HCT116 (cell line): ENCODE results near the gene GNB4. TPM values are rescaled to one million over a fixed set of nuclear protein-coding genes. Genes with fewer than 3 reads are reported as not detected.
A peak's percentile ranks its signal among the peaks of the same experiment; 100 is the strongest.

Source experiments
- ATAC-seq: fragments of 200-7000 bp; cut with Tn5 transposase; 2 replicates; pipeline ENCODE4 v1.9.1; 2020; ENCODE audit warnings: mild to moderate bottlenecking, moderate library complexity
- BruUV-seq: library from RNA; stranded (reverse); fragments of 400-500 nt; replicated peaks from 2 replicates; lab custom pipeline; 2021; lab: Mats Ljungman, UMichigan
- CTCF ChIA-PET: fragments of 300-600 bp; sonication (Branson Sonifier 250); formaldehyde crosslinking; loops from one replicate; lab custom pipeline; 2021; ENCODE audit warnings: antibody characterized with exemption; lab: Charles Lee
- POLR2A ChIA-PET: fragments of 300-600, 350-600 bp; sonication (Branson Sonifier 250); formaldehyde crosslinking; loops from one replicate; lab custom pipeline; 2021; ENCODE audit warnings: antibody characterized with exemption; lab: Charles Lee
- RAD21 ChIA-PET, 2 experiments: fragments of 300-600 bp; sonication (Branson Sonifier 250); formaldehyde crosslinking; loops; one replicate each; lab custom pipeline; 2023; ENCODE audit warnings: low total read pairs in 2 of 2; ENCODE audit not compliant: uncharacterized antibody in 2 of 2, unreplicated experiment in 2 of 2, low non-redundant PET in 1 of 2; lab: Charles Lee
- DNase-seq: peaks from one replicate; pipeline ENCODE4 v3.0.0-alpha.2; 2010; ENCODE audit warnings: low read depth, low spot score
- H2AFZ ChIP-seq: fragments of 200-600 bp; shearing (Covaris generic), sonication (generic); 2 replicates; pipeline ENCODE4 v1.6.1; 2017; ENCODE audit warnings: low read depth, mixed run types, mixed read lengths, antibody characterized with exemption, low read length; ENCODE audit not compliant: poor library complexity, severe bottlenecking
- H3K27ac ChIP-seq: 2 replicates; pipeline ENCODE4 v1.5.1; 2012; ENCODE audit warnings: low read depth, low read length
- H3K27me3 ChIP-seq: fragments of 200-600 bp; sonication (generic); 2 replicates; pipeline ENCODE4 v1.6.1; 2016; ENCODE audit warnings: mixed run types, low read length, mixed read lengths; ENCODE audit not compliant: insufficient read depth
- H3K36me3 ChIP-seq, 2 experiments: fragments of 200-500 bp in 1 of 2; fragments of 200-600 bp in 1 of 2; sonication (Bioruptor generic) in 1 of 2; sonication (generic) in 1 of 2; 2 replicates each; pipeline versions ENCODE4 v1.5.1 to v1.6.1; 2014 to 2016; ENCODE audit warnings: low read length in 2 of 2, inconsistent platforms in 1 of 2, mixed read lengths in 1 of 2, mixed run types in 1 of 2; ENCODE audit not compliant: insufficient read depth in 2 of 2, control insufficient read depth in 1 of 2
- H3K4me1 ChIP-seq, 2 experiments: fragments of 200-600 bp in 1 of 2; sonication (generic) in 1 of 2; 2 replicates each; pipeline versions ENCODE4 v1.5.1 to v1.6.1; 2012 to 2017; ENCODE audit warnings: low read length in 2 of 2, inconsistent platforms in 1 of 2, mild to moderate bottlenecking in 1 of 2, mixed read lengths in 1 of 2, mixed run types in 1 of 2, moderate library complexity in 1 of 2; ENCODE audit not compliant: insufficient read depth in 2 of 2, control insufficient read depth in 1 of 2
- H3K4me2 ChIP-seq: fragments of 200-600 bp; sonication (generic); 2 replicates; pipeline ENCODE4 v1.6.1; 2017; ENCODE audit warnings: mixed run types, low read length, mixed read lengths
- H3K4me3 ChIP-seq, 2 experiments: fragments of 200-600 bp in 1 of 2; sonication (generic) in 1 of 2; replicated peaks in 1 of 2; 2 replicates each; pipeline ENCODE4 v1.5.1; 2011 to 2016; ENCODE audit warnings: low read length in 2 of 2, control low read depth in 1 of 2, low read depth in 1 of 2, mild to moderate bottlenecking in 1 of 2, mixed read lengths in 1 of 2, mixed run types in 1 of 2
- H3K79me2 ChIP-seq: fragments of 200-600 bp; sonication (generic); 2 replicates; pipeline ENCODE4 v1.6.1; 2017; ENCODE audit warnings: mild to moderate bottlenecking, mixed run types, low read length, moderate library complexity, mixed read lengths; ENCODE audit not compliant: insufficient read depth
- H3K9ac ChIP-seq: fragments of 200-600 bp; sonication (generic); 2 replicates; pipeline ENCODE4 v1.6.1; 2016; ENCODE audit warnings: low read length, mixed read lengths
- H3K9me2 ChIP-seq: fragments of 200-600 bp; sonication (generic), shearing (Covaris generic); 2 replicates; pipeline ENCODE4 v1.6.1; 2017; ENCODE audit warnings: mixed run types, mild to moderate bottlenecking, moderate library complexity; ENCODE audit not compliant: insufficient read depth
- H3K9me3 ChIP-seq, 2 experiments: fragments of 200-500 bp in 1 of 2; fragments of 200-600 bp in 1 of 2; sonication (Bioruptor generic) in 1 of 2; sonication (generic) in 1 of 2; 2 replicates each; pipeline ENCODE4 v1.6.1; 2014 to 2017; ENCODE audit warnings: low read length in 2 of 2, mixed read lengths in 2 of 2, inconsistent platforms in 1 of 2, low read depth in 1 of 2, mild to moderate bottlenecking in 1 of 2, mixed run types in 1 of 2, moderate library complexity in 1 of 2; ENCODE audit not compliant: control insufficient read depth in 1 of 2, insufficient read depth in 1 of 2
- H4K20me1 ChIP-seq: fragments of 200-600 bp; sonication (generic), shearing (Covaris generic); 2 replicates; pipeline ENCODE4 v1.6.1; 2017; ENCODE audit warnings: mixed run types, mild to moderate bottlenecking, moderate library complexity; ENCODE audit not compliant: insufficient read depth
- CEBPB ChIP-seq: IDR thresholded peaks from 2 replicates; pipeline ENCODE4 v1.6.1; 2012; ENCODE audit warnings: low read depth
- EGR1 ChIP-seq: IDR thresholded peaks from 2 replicates; pipeline ENCODE4 v1.6.1; 2012; ENCODE audit warnings: low read depth
- ELF1 ChIP-seq: IDR thresholded peaks from 2 replicates; pipeline ENCODE4 v1.6.1; 2012; ENCODE audit warnings: low read depth, borderline replicate concordance
- JUND ChIP-seq: IDR thresholded peaks from 2 replicates; pipeline ENCODE4 v1.6.1; 2012
- POLR2A ChIP-seq: IDR thresholded peaks from 2 replicates; pipeline ENCODE4 v1.7.0; 2011; ENCODE audit warnings: borderline replicate concordance; ENCODE audit not compliant: insufficient read depth, insufficient read length; ENCODE audit errors: extremely low read depth
- POLR2AphosphoS5 ChIP-seq: IDR thresholded peaks from 2 replicates; pipeline ENCODE4 v1.6.1; 2011; ENCODE audit warnings: mild to moderate bottlenecking, low read depth, low read length, moderate library complexity
- SIN3A ChIP-seq: IDR thresholded peaks from 2 replicates; pipeline ENCODE4 v1.6.1; 2012; ENCODE audit warnings: low read depth
- SP1 ChIP-seq: IDR thresholded peaks from 2 replicates; pipeline ENCODE4 v1.6.1; 2012; ENCODE audit warnings: low read depth
- SRF ChIP-seq: IDR thresholded peaks from 2 replicates; pipeline ENCODE4 v1.6.1; 2012; ENCODE audit warnings: low read depth
- YY1 ChIP-seq: IDR thresholded peaks from 2 replicates; pipeline ENCODE4 v1.6.1; 2011; ENCODE audit warnings: low read length, low read depth, moderate library complexity, mild to moderate bottlenecking; ENCODE audit not compliant: insufficient replicate concordance; ENCODE audit errors: extremely low read depth
- ZFX ChIP-seq: fragments of 450-650 bp; IDR thresholded peaks from 2 replicates; pipeline ENCODE4 v1.6.1; 2017
- intact Hi-C: fragments of 100-400 bp; cut with micrococcal nuclease; formaldehyde crosslinking; loops from 2 replicates; pipeline ENCODE4 v1.10.0; 2022
- total RNA-seq: library from RNA; stranded (reverse); gene quantifications from one replicate; pipeline ENCODE4 v1.2.1, GENCODE V29; 2021; ENCODE audit not compliant: unreplicated experiment
- TF ChIP-seq, protein P1 (sequence below): IDR thresholded peaks from 2 replicates; pipeline ENCODE4 v1.6.1; 2012
- TF ChIP-seq, protein P2 (sequence below): IDR thresholded peaks from 2 replicates; pipeline ENCODE4 v1.6.1; 2012

Gene GNB4
- total RNA-seq, 1 experiment from 2014 or later: 0.10 TPM

DNA sequence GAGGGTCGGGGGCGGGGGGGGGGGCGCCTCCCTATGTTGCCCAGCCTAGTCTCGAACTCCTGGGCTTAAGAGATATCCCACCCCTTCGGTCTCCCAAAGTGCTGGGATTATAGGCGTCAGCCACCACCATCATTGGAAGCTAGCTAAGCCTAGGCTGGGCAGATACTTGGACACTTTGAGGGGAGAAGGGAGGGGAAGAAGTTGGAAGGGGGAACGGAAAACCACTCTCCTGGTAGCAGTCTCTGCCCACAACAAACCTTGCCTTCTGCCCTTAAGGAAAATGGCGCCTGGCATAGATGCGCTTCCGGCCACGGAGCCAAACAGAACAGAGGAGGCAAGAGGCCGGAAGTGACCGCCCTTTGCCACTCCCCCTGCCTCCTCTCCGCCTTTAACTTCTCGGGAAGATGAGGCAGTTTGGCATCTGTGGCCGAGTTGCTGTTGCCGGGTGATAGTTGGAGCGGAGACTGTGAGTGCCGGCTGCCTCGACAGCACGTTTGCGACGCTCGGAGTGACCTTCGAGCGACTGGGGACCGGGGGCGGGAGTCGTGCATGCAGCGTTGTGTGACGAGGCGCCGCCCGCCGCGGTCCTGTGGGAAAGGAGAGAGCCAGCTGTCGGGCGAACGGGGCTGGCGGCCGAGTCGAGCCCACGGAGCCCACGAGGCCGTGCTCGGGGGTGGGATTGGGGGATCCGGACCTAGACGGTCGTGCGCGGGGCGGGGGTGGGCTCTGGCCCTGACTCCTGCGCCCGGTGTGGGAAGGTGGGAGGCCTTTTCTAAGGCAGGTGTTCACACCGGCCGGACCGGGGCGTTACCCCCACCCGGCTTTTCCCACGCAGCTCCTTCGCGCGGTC, 103.7 kb downstream of the GNB4 start, which contains the start of gene MFN1:
MFN1 (plus strand) TSS at position 365 of the 850 bp plus-strand sequence. CDS start 1,143 bp downstream, outside the sequence.
- Histone ChIP-seq H3K4me2 (peak within 1 kb of the TSS; percentile 67), H4K20me1 (no peaks in the 10 kb centered on the region), H3K79me2 (peaks cover 11% of the 10 kb centered on the region), H3K9me2 (no peaks in the 10 kb centered on the region), H3K4me3 (peak within 1 kb of the TSS; percentile 67 to 77), H3K27ac (peak within 1 kb of the TSS; percentile 29; the same call in 1 of the 2 replicates), H3K27me3 (no peaks in the 10 kb centered on the region), H2AFZ (no peak within 1 kb of the TSS), H3K36me3 (peaks cover 9 to 10% of the 10 kb centered on the region in 2 experiments; a peak in 3 of 4 replicates), H3K9me3 (no peaks in the 10 kb centered on the region), H3K9ac (peak within 1 kb of the TSS; percentile 64), H3K4me1 (peaks cover 6% of the 10 kb centered on the region in 2 experiments; a peak in 3 of 4 replicates)
- TF ChIP-seq JUND: no peak
- TF ChIP-seq CEBPB: no peak
- TF ChIP-seq ELF1: peak; percentile 55; the same call in 1 of the 2 replicates
- peak; percentile 54 for TF ChIP-seq SP1
- TF ChIP-seq POLR2A: no peak
- TF ChIP-seq, protein P1, sequence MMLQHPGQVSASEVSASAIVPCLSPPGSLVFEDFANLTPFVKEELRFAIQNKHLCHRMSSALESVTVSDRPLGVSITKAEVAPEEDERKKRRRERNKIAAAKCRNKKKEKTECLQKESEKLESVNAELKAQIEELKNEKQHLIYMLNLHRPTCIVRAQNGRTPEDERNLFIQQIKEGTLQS: no peak
- peak; percentile 37; the same call in 1 of the 2 replicates for TF ChIP-seq ZFX
- TF ChIP-seq POLR2AphosphoS5: peak; percentile 90
- peak; percentile 65; the same call in 1 of the 2 replicates for TF ChIP-seq SIN3A
- peak; percentile 99 for TF ChIP-seq YY1
- TF ChIP-seq SRF: no peak
- TF ChIP-seq, protein P2, sequence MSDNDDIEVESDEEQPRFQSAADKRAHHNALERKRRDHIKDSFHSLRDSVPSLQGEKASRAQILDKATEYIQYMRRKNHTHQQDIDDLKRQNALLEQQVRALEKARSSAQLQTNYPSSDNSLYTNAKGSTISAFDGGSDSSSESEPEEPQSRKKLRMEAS: peak; percentile 44; the same call in 1 of the 2 replicates
- TF ChIP-seq EGR1: no peak
- RAD21 ChIA-PET: no interaction called here
- CTCF ChIA-PET: no interaction called here
- DNase-seq (peak; percentile 83), ATAC-seq (peak; percentile 97)
- intact Hi-C loops: no loop called here
- POLR2A ChIA-PET: no interaction called here
- no TSS peak for BruUV-seq

Other genes with a start within 250 kb of the GNB4 start
- gene KCNMB3, start 200.4 kb downstream of the GNB4 start, total RNA-seq: not detected
- gene ZNF639, start 128.4 kb downstream of the GNB4 start, total RNA-seq: 47.5 TPM
- gene MFN1, start 103.8 kb downstream of the GNB4 start, total RNA-seq: 54.6 TPM
- gene ACTL6A, start 111.5 kb upstream of the GNB4 start, total RNA-seq: 61.9 TPM
- gene MRPL47, start 153.2 kb upstream of the GNB4 start, total RNA-seq: 52.3 TPM
- 116 TPM for gene NDUFB5, start 153.3 kb upstream of the GNB4 start, total RNA-seq
- gene USP13, start 201.6 kb upstream of the GNB4 start, total RNA-seq: 22.7 TPM